Activated CD4-positive, alpha-beta T cell treated with anti-CD3 and anti-CD28 coated beads, Interleukin-2, amount 50 U/mL, for 48 hours (primary cell): ENCODE data around the gene SEC11C.
"Not testable (repeated sequence)": the region's sequence is repeated elsewhere in the genome, so short reads cannot be mapped to it uniquely, and the experiment has no call there.

Experiments
- DNase-seq, 2 experiments: peaks; one replicate each; pipeline ENCODE4 v3.0.0-alpha.2; 2020

SEC11C gene

GRCh38 chr18:59139615-59140301 lies at the start of gene SEC11C:
TSS of gene SEC11C (plus strand) at chr18:59139884. CDS start at chr18:59139949, 65 bp downstream.
- peak; percentile 95 for DNase-seq

- DNase-seq = no peak
Observed at GRCh38 chr18:59090966-59091603, 48.6 kb upstream of the SEC11C start.

- no peak for DNase-seq
Observed at GRCh38 chr18:59093668-59094067, 46.0 kb upstream of the SEC11C start.

- no peak for DNase-seq
Observed at GRCh38 chr18:59094569-59094968, 45.1 kb upstream of the SEC11C start.

- no peak for DNase-seq
Observed at GRCh38 chr18:59096098-59096789, 43.4 kb upstream of the SEC11C start.

- no peak for DNase-seq
Observed at GRCh38 chr18:59101830-59102414, 37.8 kb upstream of the SEC11C start.

- no peak for DNase-seq
Observed at GRCh38 chr18:59109375-59109774, 30.3 kb upstream of the SEC11C start.

- no peak for DNase-seq
Observed at GRCh38 chr18:59114160-59114559, 25.5 kb upstream of the SEC11C start.

- DNase-seq = peak; percentile 29 to 43
Observed at GRCh38 chr18:59123588-59124369, 15.9 kb upstream of the SEC11C start.

- no peak for DNase-seq
Observed at GRCh38 chr18:59124370-59124704, 15.3 kb upstream of the SEC11C start.

GRCh38 chr18:59127047-59127446 lies 12.6 kb upstream of the SEC11C start:
- DNase-seq = no peak

GRCh38 chr18:59129951-59130703 lies 9.6 kb upstream of the SEC11C start:
- DNase-seq = no peak

- no peak for DNase-seq
Observed at GRCh38 chr18:59132810-59133465, 6.7 kb upstream of the SEC11C start.

GRCh38 chr18:59139291-59139614 lies 431 bp upstream of the SEC11C start:
- DNase-seq = peak; percentile 92 to 93

- DNase-seq = no peak
Observed at GRCh38 chr18:59140302-59140885, 710 bp downstream of the SEC11C start.

- no peak for DNase-seq
Observed at GRCh38 chr18:59141294-59142068, 1.8 kb downstream of the SEC11C start.

GRCh38 chr18:59142274-59142673 lies 2.6 kb downstream of the SEC11C start:
- DNase-seq = peak; percentile 19 to 44

- DNase-seq = not testable (repeated sequence)
Observed at GRCh38 chr18:59142800-59143416, 3.2 kb downstream of the SEC11C start.

- DNase-seq = no peak
Observed at GRCh38 chr18:59143441-59143840, 3.8 kb downstream of the SEC11C start.

GRCh38 chr18:59144483-59144882 lies 4.8 kb downstream of the SEC11C start:
- DNase-seq = no peak
